GM19240 (cell line): ENCODE measurements around the gene MCHR1.
A peak's percentile ranks its signal among the peaks of the same experiment; 100 is the strongest.

Experiments used
- DNase-seq: peaks from one replicate; pipeline ENCODE4 v3.0.0; 2011; ENCODE audit warnings: low spot score; ENCODE audit not compliant: insufficient read length

MCHR1 gene, protein sequence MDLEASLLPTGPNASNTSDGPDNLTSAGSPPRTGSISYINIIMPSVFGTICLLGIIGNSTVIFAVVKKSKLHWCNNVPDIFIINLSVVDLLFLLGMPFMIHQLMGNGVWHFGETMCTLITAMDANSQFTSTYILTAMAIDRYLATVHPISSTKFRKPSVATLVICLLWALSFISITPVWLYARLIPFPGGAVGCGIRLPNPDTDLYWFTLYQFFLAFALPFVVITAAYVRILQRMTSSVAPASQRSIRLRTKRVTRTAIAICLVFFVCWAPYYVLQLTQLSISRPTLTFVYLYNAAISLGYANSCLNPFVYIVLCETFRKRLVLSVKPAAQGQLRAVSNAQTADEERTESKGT

DNA sequence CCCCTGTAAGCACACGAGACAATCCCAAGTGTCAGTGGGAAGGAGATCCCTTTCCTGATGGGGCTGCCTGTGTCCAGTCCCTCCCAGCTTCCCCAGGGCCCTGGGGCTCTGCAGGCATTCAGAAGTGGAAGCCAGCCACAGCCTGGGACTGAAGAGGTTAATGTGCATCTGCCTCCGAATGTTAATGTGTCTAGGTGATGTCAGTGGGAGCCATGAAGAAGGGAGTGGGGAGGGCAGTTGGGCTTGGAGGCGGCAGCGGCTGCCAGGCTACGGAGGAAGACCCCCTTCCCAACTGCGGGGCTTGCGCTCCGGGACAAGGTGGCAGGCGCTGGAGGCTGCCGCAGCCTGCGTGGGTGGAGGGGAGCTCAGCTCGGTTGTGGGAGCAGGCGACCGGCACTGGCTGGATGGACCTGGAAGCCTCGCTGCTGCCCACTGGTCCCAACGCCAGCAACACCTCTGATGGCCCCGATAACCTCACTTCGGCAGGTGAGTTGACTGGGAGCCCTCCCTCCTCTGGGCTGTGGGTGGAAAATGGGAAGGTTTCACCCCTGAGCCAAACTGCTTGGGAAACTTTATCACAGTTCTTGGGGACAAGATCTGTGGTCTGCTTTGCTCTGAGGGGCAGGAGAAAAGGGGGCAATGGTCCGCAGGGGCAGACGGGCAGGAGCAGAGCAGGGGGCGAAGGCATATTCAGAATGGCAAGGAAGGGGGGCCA is at the start of gene MCHR1:
Gene MCHR1, plus strand, starts transcription at position 236 of the 715 bp plus-strand sequence. Its CDS starts 169 bp downstream, at position 405.
- DNase-seq, result no peak

DNA sequence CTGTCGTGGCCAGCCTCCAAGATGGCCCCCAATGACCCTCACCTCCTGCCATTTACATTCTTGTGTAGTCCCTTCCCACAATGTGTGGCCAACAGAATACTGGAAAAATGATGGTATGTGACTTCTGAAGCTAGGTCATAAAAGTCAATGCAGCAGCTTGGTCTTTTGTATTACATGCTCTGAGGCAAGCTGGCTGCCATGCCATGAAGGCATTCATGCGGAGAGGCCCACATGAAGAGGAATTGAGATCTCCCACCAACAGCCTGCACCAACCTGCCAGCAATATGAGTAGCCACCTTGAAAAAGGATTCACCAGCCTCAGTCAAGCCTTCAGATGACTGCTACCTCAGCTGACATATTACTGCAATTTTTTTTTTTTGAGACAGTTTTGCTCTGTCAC is 47.4 kb upstream of the MCHR1 start:
- DNase-seq, result no peak

DNA sequence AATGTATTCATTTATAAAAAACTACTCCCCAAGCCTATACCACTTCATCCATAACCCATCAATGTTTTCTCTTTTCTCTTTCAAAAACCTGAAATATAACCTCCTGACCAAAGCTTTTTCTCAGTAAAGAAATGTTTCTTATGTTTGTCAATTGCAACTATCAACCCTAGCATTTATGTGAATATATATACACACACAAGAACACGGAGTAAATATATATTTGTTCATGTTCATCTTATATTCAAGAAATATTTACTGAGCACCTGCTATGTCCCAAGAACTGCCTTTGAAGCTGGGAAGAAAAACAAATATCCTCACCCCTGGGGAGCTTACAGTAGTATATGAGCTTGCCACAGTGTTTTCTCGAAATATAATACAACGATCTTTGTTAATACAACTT is 46.2 kb upstream of the MCHR1 start:
- DNase-seq, result no peak

DNA sequence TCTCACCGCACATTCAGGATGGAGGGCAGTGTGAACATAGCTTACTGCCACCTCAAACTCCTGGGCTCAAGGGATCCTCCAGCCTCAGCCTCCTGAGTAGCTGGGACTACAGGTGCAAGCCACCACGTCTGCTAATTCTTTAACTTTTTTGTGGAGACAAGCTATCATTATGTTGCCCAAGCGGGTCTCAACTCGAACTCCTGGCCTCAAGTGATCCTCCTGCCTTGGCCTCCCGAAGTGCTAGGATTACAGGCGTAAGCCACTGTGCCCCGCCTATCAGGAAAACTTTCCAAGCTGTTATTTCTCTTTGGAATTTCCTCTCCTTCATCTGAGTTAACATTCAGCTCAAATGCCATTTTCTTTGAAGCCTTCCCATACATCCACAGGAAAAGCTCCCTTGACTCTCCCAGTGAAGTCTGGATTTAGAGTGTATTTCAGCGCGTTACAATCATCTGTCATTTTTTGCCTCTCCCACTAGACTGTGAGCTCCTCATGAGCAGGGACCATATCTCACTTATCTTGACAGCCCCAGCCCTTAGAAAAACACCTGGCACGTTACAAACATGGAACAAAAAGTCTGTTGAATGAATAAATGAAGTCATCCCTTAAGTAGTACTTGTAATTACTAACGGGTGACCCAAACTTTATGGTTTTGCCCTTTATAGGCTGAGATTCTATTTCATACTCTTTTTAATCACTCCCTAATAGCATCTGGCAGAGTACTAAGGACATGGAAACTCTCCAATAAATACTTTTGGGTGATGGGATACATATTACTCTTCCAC is 45.0 kb upstream of the MCHR1 start:
- no peak for DNase-seq

DNA sequence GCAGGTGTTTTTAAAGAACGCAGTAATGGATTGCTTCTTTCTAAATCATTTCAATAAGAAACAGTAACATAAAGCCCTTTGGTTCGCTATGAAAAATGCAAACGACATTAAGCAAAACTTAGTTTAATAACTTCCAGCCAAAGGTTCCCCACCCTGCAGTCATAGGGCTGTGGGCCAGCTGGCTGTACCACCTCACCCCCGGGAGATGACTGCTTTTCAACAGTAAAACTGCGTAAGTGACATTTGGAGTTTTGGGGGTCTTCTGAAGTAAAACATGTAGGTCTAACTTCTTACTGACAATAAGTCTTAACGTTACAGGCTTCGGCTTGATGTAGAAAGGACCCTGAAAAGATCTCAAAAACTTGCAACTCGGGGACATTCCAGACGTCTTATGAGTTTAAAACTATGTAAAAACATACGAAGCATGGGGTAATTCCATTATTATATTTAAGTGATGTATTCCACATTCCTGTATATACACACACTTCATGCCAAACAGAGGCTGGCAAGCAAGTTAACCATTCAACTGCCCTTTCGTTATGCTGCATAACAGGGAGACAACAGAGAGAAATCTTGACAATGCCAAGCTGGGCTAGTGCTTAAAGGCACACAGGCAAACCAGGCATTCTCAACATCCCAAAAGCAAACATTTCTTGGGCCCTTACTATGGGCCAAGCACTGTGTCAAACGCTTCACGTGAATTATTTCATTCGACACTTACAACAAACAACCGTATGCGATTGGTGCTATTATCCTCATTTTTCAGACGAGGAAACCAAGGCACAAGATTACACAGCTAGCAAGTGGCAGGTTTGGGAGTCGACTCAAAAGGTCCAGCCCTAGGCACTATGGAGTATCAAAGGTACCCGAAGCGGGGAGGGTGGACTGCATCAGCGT is 44.0 kb upstream of the MCHR1 start:
- no peak for DNase-seq

DNA sequence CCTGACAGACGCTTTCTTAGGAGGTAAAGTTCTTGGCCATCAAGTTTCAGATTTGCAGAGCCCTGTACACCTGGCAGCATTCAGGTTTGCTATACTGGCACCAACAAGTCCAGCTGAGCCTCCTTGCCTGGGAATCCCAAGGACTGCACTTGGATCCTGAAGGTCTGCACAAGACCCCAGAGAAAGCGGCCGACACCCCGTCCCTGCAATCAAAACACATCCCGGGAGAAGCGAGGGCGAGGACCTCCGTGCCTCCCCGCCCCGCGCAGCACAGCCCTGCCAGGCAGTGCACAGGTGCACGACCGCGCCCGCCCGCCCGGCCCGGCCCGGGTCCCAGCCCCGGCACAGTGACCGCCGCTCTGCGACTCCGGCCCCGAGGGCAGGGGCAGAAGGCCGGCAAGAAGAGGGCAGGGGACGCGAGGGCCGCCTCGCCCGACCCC is 43.3 kb upstream of the MCHR1 start:
- DNase-seq, result no peak

DNA sequence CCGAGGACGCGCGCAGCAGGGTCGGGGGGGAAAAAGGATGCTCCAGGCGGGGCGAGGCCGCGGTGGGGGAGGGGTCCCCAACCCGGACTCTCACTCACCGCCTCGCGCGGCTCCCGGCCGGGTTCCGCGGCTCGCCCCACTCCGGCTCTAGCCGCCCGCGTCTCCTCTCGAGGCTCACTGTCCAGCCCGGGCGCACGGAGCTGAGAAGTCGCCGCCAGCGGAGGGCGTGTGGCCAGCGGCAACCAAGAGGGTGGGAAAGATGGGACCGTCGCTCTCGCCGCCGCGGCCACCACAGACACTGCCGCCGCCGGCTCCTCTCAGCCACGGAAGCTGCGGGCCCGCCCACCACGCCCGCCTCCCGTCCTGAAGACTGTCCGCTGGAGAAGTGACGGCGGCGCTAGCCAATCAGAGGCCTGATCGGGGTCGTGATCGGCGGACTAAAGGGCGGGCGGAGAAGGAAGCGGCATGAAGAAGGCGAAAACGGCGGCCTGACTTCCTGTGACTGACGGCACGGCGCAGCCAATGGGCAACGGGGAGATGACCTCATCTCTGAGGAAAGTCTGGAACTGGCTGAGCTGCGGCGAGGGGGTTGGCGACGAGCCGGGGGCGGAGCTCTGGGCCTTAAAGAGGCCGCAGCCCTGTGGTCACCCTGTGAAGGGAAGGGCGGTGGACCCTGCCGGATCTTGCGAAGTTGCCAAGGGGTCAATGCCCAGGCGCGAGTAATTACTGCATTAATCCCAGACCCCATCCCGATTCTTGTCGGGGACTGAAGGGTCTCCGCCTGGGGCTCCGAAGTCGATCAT is 42.7 kb upstream of the MCHR1 start, which contains the start of gene MRTFA:
Gene MRTFA, minus strand, starts transcription at position 340 of the 803 bp plus-strand sequence.
- DNase-seq, result peak; percentile 75

DNA sequence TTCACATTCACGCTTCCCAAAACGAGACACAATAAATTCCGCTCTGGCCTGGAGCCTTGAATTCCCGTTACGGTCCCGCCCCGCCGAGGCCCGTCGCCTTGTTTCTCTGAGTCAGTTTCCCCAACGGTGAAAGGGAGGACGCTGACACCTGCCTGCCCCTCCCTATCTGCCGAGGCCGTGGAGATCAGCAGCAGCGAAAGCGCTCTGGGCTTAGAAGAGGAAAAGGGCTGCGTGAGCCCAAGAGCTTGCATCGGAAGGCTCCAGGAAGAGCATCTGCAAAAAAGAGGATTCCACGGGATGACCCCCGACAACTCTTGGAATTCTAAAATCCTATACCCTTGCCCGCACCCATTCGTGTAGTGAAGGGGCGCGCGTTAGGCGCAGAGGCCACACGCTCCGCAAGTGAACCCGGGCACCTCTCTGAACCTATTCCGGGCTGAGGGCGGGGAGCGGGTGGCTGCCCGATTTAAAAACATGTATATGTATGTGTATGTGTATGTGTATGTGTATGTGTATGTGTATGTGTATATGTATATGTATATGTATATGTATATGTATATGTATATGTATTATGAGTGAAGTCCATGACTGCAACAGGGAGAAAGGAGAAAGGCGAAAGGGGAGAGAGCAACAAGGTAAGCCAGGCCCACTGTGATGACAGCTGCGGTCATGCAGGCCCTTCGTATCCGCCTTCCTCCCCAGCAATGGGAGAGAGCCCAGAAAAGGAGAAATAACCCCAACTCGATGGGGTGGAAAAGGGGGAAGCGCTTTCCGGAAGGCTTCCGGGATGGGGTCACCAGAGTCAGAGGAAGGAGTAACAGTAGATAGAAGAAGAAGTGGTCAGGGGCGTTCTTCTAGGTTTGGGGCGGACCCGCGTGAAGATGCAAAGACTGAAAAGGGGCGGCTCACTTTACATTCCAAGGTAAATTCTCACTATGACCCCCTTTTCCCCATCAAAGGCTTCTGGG is 41.8 kb upstream of the MCHR1 start:
- DNase-seq, result no peak

DNA sequence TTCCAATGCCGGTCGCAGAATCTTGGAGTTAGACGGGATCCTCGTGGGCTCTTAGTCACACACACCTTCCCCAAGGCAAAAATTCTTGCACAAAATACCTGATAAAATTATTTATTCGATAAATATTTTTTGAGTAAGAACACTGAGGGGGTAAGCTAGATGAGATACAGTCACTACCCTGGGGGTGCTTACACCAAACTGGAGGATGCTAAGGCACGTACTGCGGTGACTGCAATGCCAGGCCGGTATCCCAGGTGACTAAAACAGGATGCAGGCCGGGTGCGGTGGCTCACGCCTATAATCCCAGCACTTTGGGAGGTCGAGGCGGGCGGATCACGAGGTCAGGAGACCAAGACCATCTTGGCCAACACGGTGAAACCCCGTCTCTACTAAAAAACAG is 41.0 kb upstream of the MCHR1 start:
- DNase-seq, result no peak

DNA sequence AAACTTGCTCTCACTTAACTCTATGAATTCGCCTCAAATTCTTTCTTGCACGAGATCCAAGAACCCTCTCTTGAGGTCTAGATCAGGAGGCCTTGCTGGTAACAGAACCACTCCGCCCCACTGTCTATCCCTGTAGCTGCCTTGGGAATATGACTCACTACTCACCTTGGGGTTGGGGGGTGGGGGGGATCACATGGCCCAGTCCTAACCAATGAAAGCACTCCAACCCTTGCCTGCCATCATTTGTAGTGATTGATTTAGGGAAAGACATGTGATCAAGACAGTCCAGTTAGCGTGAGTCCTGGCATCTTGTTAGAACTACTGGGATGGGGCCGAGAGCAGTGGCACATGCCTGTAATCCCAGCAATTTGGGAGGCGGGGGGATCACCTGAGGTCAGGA is 38.0 kb upstream of the MCHR1 start:
- no peak for DNase-seq

DNA sequence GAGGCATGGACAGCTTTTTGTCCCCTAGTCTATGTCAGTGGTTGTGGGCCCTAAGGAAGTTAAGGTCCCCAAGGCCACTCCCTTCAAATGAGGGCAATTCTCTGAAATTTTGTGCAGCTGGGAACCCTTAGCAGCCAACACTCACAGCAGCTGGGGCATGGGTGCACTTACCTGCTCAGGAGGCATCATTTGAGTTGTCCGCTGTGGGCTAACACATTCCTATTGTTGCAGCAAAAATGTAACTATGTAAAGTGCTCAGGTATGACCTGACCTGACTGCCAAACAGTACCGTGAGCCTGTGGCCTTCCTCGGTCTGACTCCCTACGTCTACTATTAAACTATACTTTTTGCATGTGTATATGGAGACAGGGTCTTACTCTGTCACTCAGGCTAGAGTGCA is 37.0 kb upstream of the MCHR1 start:
- DNase-seq, result no peak

DNA sequence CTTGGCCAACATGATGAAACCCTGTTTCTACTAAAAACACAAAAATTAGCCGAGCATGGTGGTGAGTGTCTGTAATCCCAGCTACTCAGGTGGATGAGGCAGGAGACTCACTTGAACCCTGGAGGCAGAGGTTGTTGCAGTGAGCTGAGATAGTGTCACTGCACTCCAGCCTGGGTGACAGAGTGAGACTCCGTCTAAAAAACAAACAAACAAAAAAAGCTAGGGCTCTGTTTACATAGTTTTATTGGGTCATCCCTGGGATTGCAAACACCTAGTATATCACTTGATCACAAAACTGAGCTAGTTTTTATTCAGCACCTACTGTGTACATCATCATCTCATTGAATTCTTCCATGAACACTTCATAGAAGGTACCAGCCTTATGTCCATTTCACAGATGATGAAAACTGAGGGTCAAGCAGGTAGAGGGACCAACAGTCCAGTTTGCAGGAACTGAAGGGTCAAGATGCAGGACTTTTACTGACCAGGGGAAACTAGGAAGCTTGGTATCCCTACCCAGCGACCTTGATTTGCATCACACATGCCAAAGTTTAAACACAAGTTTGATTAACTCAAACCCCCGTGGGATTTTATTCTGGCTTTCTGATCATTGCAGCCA is 33.6 kb upstream of the MCHR1 start:
- DNase-seq, result no peak

DNA sequence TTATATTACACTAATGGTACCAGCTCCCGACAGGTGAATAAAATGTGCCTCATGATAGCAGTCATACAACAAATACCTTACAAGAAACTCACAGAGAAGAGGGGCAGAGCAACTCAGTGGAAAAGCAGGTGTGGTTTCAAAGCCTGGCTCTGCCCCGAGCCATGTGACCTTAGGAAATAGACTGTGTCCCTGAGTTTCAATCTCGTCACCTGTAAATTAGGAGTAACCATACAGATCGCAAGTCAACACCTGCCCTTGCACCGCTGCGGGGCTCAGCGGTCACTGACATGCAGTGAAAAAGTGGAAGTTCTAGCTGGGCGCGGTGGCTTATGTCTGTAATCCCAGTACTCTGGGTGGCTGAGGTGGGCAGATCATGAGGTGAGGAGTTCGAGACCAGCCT is 30.9 kb upstream of the MCHR1 start:
- DNase-seq, result no peak

DNA sequence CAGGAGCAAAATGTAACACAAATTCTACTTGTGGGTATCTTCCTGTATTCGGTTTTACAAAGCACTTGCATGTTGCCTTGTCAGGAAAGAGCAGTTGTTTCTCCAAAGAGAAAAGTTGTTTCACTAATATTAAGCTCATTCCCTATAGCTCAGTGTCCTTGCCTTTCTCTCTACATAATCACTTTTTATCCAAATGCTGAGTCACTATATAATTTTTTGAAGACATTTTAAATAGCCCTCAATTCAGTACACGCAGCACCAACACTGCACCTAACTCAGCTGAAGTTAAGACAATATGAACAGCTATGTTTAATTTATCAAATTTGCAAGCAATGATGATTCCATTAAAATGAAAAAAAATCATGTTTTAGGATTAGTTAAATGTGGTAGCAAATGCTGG is 28.2 kb upstream of the MCHR1 start:
- no peak for DNase-seq

DNA sequence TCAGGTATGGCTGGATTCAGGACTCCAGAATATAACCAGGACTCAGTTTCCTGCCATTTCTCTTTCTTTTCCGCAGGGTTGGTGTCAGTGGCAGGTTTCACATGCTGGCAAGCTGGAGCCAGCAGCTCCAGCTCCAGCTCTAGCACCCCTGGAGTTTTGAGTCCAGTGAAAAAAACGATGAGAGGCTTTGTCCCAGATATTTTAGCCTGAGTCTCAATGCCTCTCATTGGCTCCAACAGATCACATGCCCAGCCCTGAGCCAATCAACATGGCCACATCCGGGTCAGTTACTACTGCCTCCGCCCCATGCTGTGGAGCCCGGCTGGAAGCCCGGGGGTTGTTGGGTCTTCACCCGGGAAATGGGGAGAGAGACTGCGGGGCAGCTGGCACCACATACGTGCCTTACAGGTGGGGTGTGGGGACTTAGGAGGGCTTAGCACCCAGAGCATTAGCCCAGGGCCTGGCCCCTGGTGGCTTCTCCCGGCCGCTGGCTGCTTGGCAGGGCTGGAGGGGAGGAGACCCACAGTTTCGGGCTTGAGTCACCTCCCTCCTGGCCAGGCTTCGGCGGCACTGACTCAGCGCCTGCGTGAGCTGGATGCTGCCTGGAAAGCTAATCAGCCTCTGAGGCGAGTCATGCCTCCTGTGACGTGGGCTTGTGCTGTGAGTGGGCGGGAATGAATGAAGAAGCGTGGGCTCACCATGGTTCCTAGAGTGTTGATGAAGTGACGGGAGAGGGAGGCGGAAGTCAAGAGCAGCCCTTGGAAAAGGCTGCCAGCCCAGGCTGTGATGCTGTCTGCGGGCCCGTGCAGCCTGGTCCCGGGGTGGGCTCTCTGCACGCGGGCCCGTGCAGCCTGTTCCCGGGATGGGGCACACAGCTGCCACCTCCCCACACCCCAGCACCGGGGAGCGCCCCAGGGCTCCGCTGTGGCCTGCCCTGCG is 27.5 kb upstream of the MCHR1 start:
- DNase-seq, result no peak

DNA sequence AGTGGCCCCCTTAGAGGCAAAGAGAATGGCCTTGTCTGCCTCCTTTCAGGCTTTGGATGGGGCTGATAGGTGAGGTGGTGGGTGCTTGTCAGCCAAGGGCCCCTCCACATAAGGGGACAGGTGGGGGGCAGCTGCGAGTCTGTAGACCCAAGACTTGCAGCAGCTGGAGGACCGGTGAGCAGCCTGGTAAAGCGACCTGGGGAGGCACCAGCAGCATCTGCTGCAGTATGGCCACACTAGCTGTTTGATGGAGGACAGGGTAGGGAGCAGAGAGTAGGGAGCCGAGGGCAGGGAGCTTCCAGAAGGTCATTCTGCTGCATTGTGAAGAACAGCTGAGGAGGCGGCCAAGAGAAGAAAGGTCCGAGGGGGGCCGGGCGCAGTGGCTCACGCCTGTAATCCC is 25.9 kb upstream of the MCHR1 start:
- no peak for DNase-seq

DNA sequence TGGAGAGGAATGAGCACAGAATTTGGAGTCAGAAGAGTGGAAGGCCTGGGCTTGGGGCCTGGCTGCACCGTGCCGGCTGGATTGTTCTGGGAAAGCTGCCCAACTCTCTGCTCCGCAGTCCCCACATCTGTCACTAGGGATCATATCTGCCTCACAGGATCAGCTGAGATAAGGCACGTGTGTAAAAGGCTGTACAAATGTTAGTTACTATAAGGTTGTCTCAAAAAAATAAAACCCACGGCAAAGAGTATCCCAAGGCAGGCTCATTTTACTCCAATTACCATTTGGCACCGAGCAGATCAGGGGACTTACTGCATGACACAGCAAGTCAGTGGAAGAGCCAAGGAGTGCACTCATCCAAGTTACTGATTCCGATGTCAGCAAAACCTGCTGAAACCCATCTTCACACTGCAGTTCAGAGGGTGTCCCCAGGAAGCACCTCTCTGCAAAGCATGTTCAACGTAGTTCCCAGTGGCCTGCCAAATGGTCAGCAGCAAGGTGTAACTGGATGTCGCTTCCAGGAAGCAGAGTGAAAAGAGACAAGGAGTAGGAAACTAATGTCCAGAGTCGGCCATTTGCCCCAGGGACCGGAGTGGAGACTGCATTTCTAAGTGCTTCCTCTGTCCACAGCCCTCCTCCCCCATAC is 24.6 kb upstream of the MCHR1 start:
- no peak for DNase-seq
